IMR-90 (cell line): ENCODE results near the gene HIRA. TPM values are rescaled to one million over a fixed set of nuclear protein-coding genes. Genes with fewer than 3 reads are reported as not detected.

Experiments
- ATAC-seq: fragments of 200-7000 bp; cut with Tn5 transposase; 2 replicates; pipeline ENCODE4 v1.9.1; 2020; ENCODE audit warnings: low read depth, mild to moderate bottlenecking, moderate library complexity
- BruUV-seq: library from RNA; stranded (reverse); fragments of 400-500 nt; replicated peaks from 2 replicates; lab custom pipeline; 2021; lab: Mats Ljungman, UMichigan
- CTCF ChIA-PET: fragments of 300-600 bp; formaldehyde crosslinking; extraction: SDS; loops from one replicate; lab custom pipeline; 2021; ENCODE audit warnings: antibody characterized with exemption; lab: Yijun Ruan, JAX
- POLR2A ChIA-PET: fragments of 300-600 bp; sonication (Branson Sonifier 250); formaldehyde crosslinking; loops from one replicate; lab custom pipeline; 2022; ENCODE audit warnings: antibody characterized with exemption; ENCODE audit not compliant: unreplicated experiment; lab: Charles Lee
- DNase-seq: peaks from one replicate; pipeline ENCODE4 v3.0.0; 2013
- H2AFZ ChIP-seq: replicated peaks from 2 replicates; pipeline ENCODE3; 2013; ENCODE audit warnings: low read length, mild to moderate bottlenecking; ENCODE audit not compliant: poor library complexity
- H2AK5ac ChIP-seq: 2 replicates; pipeline ENCODE4 v1.6.1; 2013; ENCODE audit warnings: low read depth, low read length, inconsistent platforms
- H2AK9ac ChIP-seq: replicated peaks from 2 replicates; pipeline ENCODE3; 2013; ENCODE audit warnings: mild to moderate bottlenecking, low read depth, low read length, moderate library complexity; ENCODE audit not compliant: poor library complexity
- H2BK120ac ChIP-seq: 2 replicates; pipeline ENCODE4 v1.6.1; 2013; ENCODE audit warnings: low read depth, low read length, inconsistent platforms
- H2BK15ac ChIP-seq: 3 replicates; pipeline ENCODE4 v1.6.1; 2013; ENCODE audit warnings: low read depth, low read length, inconsistent platforms
- H2BK20ac ChIP-seq: 2 replicates; pipeline ENCODE4 v1.6.1; 2013; ENCODE audit warnings: low read depth, mild to moderate bottlenecking, inconsistent platforms, low read length, moderate library complexity
- H2BK5ac ChIP-seq: 2 replicates; pipeline ENCODE4 v1.6.1; 2013; ENCODE audit warnings: mild to moderate bottlenecking, low read depth, low read length, inconsistent platforms; ENCODE audit not compliant: poor library complexity, severe bottlenecking
- H3K14ac ChIP-seq: replicated peaks from 2 replicates; pipeline ENCODE4 v1.6.1; 2013; ENCODE audit warnings: low read depth, low read length, inconsistent platforms
- H3K18ac ChIP-seq: 2 replicates; pipeline ENCODE4 v1.6.1; 2013; ENCODE audit warnings: low read depth, low read length, control low read depth
- H3K23ac ChIP-seq: 2 replicates; pipeline ENCODE4 v1.6.1; 2013; ENCODE audit warnings: low read depth, low read length, inconsistent platforms
- H3K27ac ChIP-seq: 2 replicates; pipeline ENCODE4 v1.5.1; 2013; ENCODE audit warnings: mild to moderate bottlenecking, control low read depth, low read length; ENCODE audit not compliant: insufficient read depth
- H3K27me3 ChIP-seq: 2 replicates; pipeline ENCODE4 v1.6.1; 2013; ENCODE audit warnings: low read length; ENCODE audit not compliant: control insufficient read depth, insufficient read depth
- H3K36me3 ChIP-seq: 2 replicates; pipeline ENCODE4 v1.6.1; 2013; ENCODE audit warnings: low read length, mixed read lengths; ENCODE audit not compliant: control insufficient read depth, insufficient read depth
- H3K4ac ChIP-seq: 2 replicates; pipeline ENCODE4 v1.6.1; 2013; ENCODE audit warnings: low read depth, low read length, inconsistent platforms
- H3K4me1 ChIP-seq: 2 replicates; pipeline ENCODE4 v1.6.1; 2013; ENCODE audit warnings: low read length, mixed read lengths; ENCODE audit not compliant: control insufficient read depth, insufficient read depth
- H3K4me2 ChIP-seq: 2 replicates; pipeline ENCODE4 v1.6.1; 2013; ENCODE audit warnings: low read depth, mild to moderate bottlenecking, control low read depth, low read length, moderate library complexity
- H3K4me3 ChIP-seq: 2 replicates; pipeline ENCODE4 v1.5.1; 2013; ENCODE audit warnings: low read depth, mild to moderate bottlenecking, control low read depth, low read length, moderate library complexity; ENCODE audit not compliant: insufficient read depth
- H3K56ac ChIP-seq: 2 replicates; pipeline ENCODE4 v1.6.1; 2013; ENCODE audit warnings: low read length, inconsistent platforms; ENCODE audit not compliant: insufficient read depth; ENCODE audit errors: extremely low read depth
- H3K79me1 ChIP-seq, 2 experiments: 2 replicates each; pipeline ENCODE4 v1.6.1; 2013; ENCODE audit warnings: low read length in 2 of 2, inconsistent platforms in 1 of 2, low read depth in 1 of 2
- H3K9ac ChIP-seq: 2 replicates; pipeline ENCODE4 v1.6.1; 2013; ENCODE audit warnings: low read depth, low read length, control low read depth
- H3K9me1 ChIP-seq: 2 replicates; pipeline ENCODE4 v1.6.1; 2013; ENCODE audit warnings: low read length, inconsistent platforms; ENCODE audit not compliant: insufficient read depth
- H3K9me3 ChIP-seq: 2 replicates; pipeline ENCODE4 v1.6.1; 2013; ENCODE audit warnings: low read length; ENCODE audit not compliant: control insufficient read depth, insufficient read depth
- H4K20me1 ChIP-seq: 2 replicates; pipeline ENCODE4 v1.6.1; 2013; ENCODE audit warnings: low read length, inconsistent platforms; ENCODE audit not compliant: insufficient read depth
- H4K5ac ChIP-seq: 2 replicates; pipeline ENCODE4 v1.6.1; 2013; ENCODE audit warnings: mild to moderate bottlenecking, low read depth, low read length, control low read depth
- H4K8ac ChIP-seq, 2 experiments: 2 replicates each; pipeline ENCODE4 v1.6.1; 2013; ENCODE audit warnings: low read depth in 2 of 2, low read length in 2 of 2, control low read depth in 1 of 2, inconsistent platforms in 1 of 2
- H4K91ac ChIP-seq: 2 replicates; pipeline ENCODE4 v1.6.1; 2013; ENCODE audit warnings: low read depth, low read length, inconsistent platforms; ENCODE audit not compliant: insufficient read depth
- CHD1 ChIP-seq: IDR thresholded peaks from 2 replicates; pipeline ENCODE4 v1.6.1; 2012; ENCODE audit warnings: low read depth, low read length, improper control_type of control experiment
- CTCF ChIP-seq: conservative IDR thresholded peaks from 2 replicates; pipeline ENCODE4 v1.5.1; 2012; ENCODE audit warnings: mild to moderate bottlenecking, low read depth, low read length, improper control_type of control experiment
- ELK1 ChIP-seq: fragments of 150-350 bp; IDR thresholded peaks from 2 replicates; pipeline ENCODE4 v1.6.1; 2016; ENCODE audit warnings: low read depth, mild to moderate bottlenecking, low read length, moderate library complexity, borderline replicate concordance
- FOS ChIP-seq: fragments of 150-350 bp; IDR thresholded peaks from 2 replicates; pipeline ENCODE4 v1.6.1; 2016; ENCODE audit warnings: low read depth, low read length
- MAZ ChIP-seq: IDR thresholded peaks from 2 replicates; pipeline ENCODE4 v1.6.1; 2012; ENCODE audit warnings: low read depth, mild to moderate bottlenecking, low read length, improper control_type of control experiment, moderate library complexity, borderline replicate concordance
- MXI1 ChIP-seq: IDR thresholded peaks from 2 replicates; pipeline ENCODE4 v1.6.1; 2012; ENCODE audit warnings: low read depth, mild to moderate bottlenecking, low read length, moderate library complexity, borderline replicate concordance
- NFE2L2 ChIP-seq: fragments of 150-350 bp; IDR thresholded peaks from 2 replicates; pipeline ENCODE4 v1.6.1; 2016; ENCODE audit warnings: low read depth, mild to moderate bottlenecking, low read length
- POLR2A ChIP-seq: IDR thresholded peaks from 2 replicates; pipeline ENCODE4 v1.6.1; 2012; ENCODE audit warnings: mild to moderate bottlenecking, low read depth, low read length
- RAD21 ChIP-seq: IDR thresholded peaks from 2 replicates; pipeline ENCODE4 v1.6.1; 2012; ENCODE audit warnings: low read length, improper control_type of control experiment
- RCOR1 ChIP-seq: IDR thresholded peaks from 2 replicates; pipeline ENCODE4 v1.6.1; 2012; ENCODE audit warnings: mild to moderate bottlenecking, low read length, improper control_type of control experiment; ENCODE audit not compliant: insufficient replicate concordance
- RFX5 ChIP-seq: IDR thresholded peaks from 2 replicates; pipeline ENCODE4 v1.8.0; 2012; ENCODE audit warnings: low read depth, mild to moderate bottlenecking, low read length, moderate library complexity
- SMC3 ChIP-seq: fragments of 150-350 bp; IDR thresholded peaks from 2 replicates; pipeline ENCODE4 v1.6.1; 2016; ENCODE audit warnings: low read depth, mild to moderate bottlenecking, antibody characterized with exemption, low read length, moderate library complexity
- USF2 ChIP-seq: fragments of 150-350 bp; IDR thresholded peaks from 2 replicates; pipeline ENCODE4 v1.6.1; 2017; ENCODE audit warnings: mild to moderate bottlenecking, antibody characterized with exemption, low read length, low read depth
- WGBS, 2 experiments: methylation state at CpG; one replicate each; pipeline versions ENCODE4 v1.1.5 to v1.1.7; 2013; ENCODE audit warnings: missing lambda C conversion rate in 2 of 2; ENCODE audit not compliant: insufficient read length in 1 of 2; ENCODE audit errors: extremely low coverage in 2 of 2; 5-methylcytosine and 5-hydroxymethylcytosine counted together
- dilution Hi-C: fragments of 300-500 bp; cut with HindIII; formaldehyde crosslinking; loops from one replicate; pipeline ENCODE4 v1.14.3; 2018; ENCODE audit warnings: low sequenced_read_pairs; ENCODE audit not compliant: unreplicated experiment
- in situ Hi-C: fragments of 300-500 bp; cut with MboI; formaldehyde crosslinking; loops from 3 replicates; pipeline ENCODE4 v1.14.3; 2019; ENCODE audit warnings: low sequenced_read_pairs, inconsistent platforms, mixed read lengths
- intact Hi-C: fragments of 100-400 bp; cut with micrococcal nuclease; formaldehyde crosslinking; loops from 2 replicates; pipeline ENCODE4 v1.10.0; 2022
- polyA plus RNA-seq, 3 experiments: library from polyadenylated mRNA; depleted of rRNA; stranded (reverse); fragments of >200 nt; gene quantifications; 2 replicates each; pipeline ENCODE4 v1.2.3, GENCODE V29; 2012; ENCODE audit warnings: low replicate concordance in 1 of 3
- total RNA-seq: library from RNA; depleted of rRNA; stranded (reverse); fragments of >200 nt; gene quantifications from 2 replicates; pipeline ENCODE4 v1.2.3, GENCODE V29; 2012

Gene HIRA
- total and polyA plus RNA-seq, 2 of the 4 experiments (the other 2 are of a cell fraction) = 14.5 to 24.2 TPM

DNA sequence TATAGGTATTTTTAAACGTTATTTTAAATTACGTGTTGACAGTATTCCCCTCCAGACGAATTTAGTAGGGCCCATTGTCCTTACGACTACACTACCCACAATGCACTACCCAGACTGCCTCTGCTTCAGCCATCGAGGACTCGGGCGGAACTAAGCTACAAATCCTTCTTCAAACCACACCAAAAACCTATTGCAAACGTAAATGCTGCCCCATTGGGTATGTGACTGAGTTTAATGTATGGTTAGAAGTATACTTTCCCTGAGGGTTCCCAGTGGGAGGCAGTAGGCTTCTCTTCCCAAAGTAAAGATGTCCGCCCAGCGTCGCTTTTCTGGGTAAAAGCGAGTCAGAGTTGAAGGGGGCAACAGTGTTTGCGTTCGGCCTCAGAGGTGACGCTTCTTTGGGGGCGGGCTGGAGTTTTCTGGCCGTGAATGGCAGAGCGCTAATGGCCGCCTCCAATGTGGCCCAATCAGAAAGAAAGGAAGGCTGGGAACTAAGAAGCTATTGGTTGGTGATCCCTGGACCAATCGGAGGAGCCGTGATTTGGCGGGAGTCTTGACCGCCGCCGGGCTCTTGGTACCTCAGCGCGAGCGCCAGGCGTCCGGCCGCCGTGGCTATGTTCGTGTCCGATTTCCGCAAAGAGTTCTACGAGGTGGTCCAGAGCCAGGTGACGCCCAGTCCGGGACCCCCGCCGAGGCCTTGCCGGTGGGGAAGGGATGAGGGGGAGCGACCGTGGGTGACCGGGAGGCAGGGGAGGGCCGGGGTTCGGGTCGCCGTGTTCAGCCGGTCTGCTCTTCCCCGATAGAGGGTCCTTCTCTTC is 48.0 kb upstream of the HIRA start, which contains the start of gene CDC45:
Gene CDC45 (plus strand): TSS at position 566 of the 818 bp plus-strand sequence. CDS start 49 bp downstream, at position 615.
- peaks cover 25% of the 10 kb centered on the region for H4K20me1 ChIP-seq
- peaks cover 9% of the 10 kb centered on the region for H3K36me3 ChIP-seq
- H2BK15ac ChIP-seq = peak within 1 kb of the TSS; percentile 98
- H2BK5ac ChIP-seq = peak within 1 kb of the TSS; percentile 97
- H3K4me1 ChIP-seq = peaks cover 3% of the 10 kb centered on the region
- intact Hi-C loops = loop anchor here (2.0 to 5.0 kb wide), 3 partner anchors 153 to 301 kb away; partner anchors contain the start of genes CLTCL1 and SLC25A1
- H3K9me1 ChIP-seq = peaks cover 3% of the 10 kb centered on the region; the same call in 1 of the 2 replicates
- H3K23ac ChIP-seq = peak within 1 kb of the TSS; percentile 97
- H3K9me3 ChIP-seq = no peaks in the 10 kb centered on the region
- H3K4me2 ChIP-seq = peak within 1 kb of the TSS; percentile 99
- peak within 1 kb of the TSS; percentile 90 for H3K14ac ChIP-seq
- dilution Hi-C loops = no loop called here
- peak within 1 kb of the TSS; percentile 76 to 100 for H4K8ac ChIP-seq
- peak within 1 kb of the TSS; percentile 92 for H3K4ac ChIP-seq
- WGBS, 2 experiments = 0% methylated on average over 30 of the region's 50 CpGs; no CpG with 5 or more reads in 1 of the 2 experiments
- in situ Hi-C loops = no loop called here
- POLR2A ChIA-PET = interaction anchor here (0.7 kb wide), 1 partner anchor 144 kb away, joined by 4 read pairs; no protein-coding TSS in a partner anchor
- H2AK5ac ChIP-seq = peak within 1 kb of the TSS; percentile 83
- peak within 1 kb of the TSS; percentile 97 for H2AFZ ChIP-seq
- H3K4me3 ChIP-seq = peak within 1 kb of the TSS; percentile 87
- no peaks in the 10 kb centered on the region for H3K27me3 ChIP-seq
- CTCF ChIA-PET = interaction anchor here (1.2 kb wide), 1 partner anchor 150 kb away, joined by 3 read pairs; no protein-coding TSS in a partner anchor
- H2BK120ac ChIP-seq = peak within 1 kb of the TSS; percentile 98
- H2BK20ac ChIP-seq = peak within 1 kb of the TSS; percentile 97
- peak within 1 kb of the TSS; percentile 99 for H4K91ac ChIP-seq
- peaks cover 24 to 55% of the 10 kb centered on the region in 2 experiments; a peak in 3 of 4 replicates for H3K79me1 ChIP-seq
- peak within 1 kb of the TSS; percentile 95 for H3K27ac ChIP-seq
- DNase-seq = peak; percentile 98
- H3K9ac ChIP-seq = peak within 1 kb of the TSS; percentile 95
- peak within 1 kb of the TSS; percentile 93 for H3K18ac ChIP-seq
- peak; percentile 93 for ATAC-seq
- H4K5ac ChIP-seq = peak within 1 kb of the TSS; percentile 90
- peak within 1 kb of the TSS; percentile 86 for H2AK9ac ChIP-seq
- BruUV-seq = no TSS peak
- H3K56ac ChIP-seq = peak within 1 kb of the TSS; percentile 100
- TF ChIP-seq CHD1 (no peak), SMC3 (no peak), RCOR1 (no peak), MXI1 (peak; percentile 96), NFE2L2 (no peak), POLR2A (peak; percentile 39; the same call in 1 of the 2 replicates), FOS (no peak), USF2 (0 out of 2 replicates have a peak, but pooled peaks have one; percentile 8), RAD21 (no peak), RFX5 (no peak), MAZ (peak; percentile 90; the same call in 1 of the 2 replicates), CTCF (no peak), ELK1 (no peak)
